K562 (cell line): Measurements from ENCODE around the gene SLC38A10. TPM values are rescaled to one million over a fixed set of nuclear protein-coding genes. Genes with fewer than 3 reads are reported as not detected.

Experiments used
- ATAC-seq: fragments of 200-7000 bp; cut with Tn5 transposase; 3 replicates; pipeline ENCODE4 v1.9.1; 2020; ENCODE audit warnings: moderate library complexity
- BruUV-seq: library from RNA; stranded (reverse); fragments of 400-500 nt; replicated peaks from 2 replicates; lab custom pipeline; 2021; lab: Mats Ljungman, UMichigan
- CTCF ChIA-PET: fragments of 300-600 bp; formaldehyde crosslinking; extraction: SDS; loops from one replicate; lab custom pipeline; 2021; ENCODE audit warnings: low intra/inter-chr PET ratio; lab: Yijun Ruan, JAX
- POLR2A ChIA-PET: fragments of 300-600, 350-650 bp; sonication (Branson Sonifier 250); formaldehyde crosslinking; extraction: SDS; loops from one replicate; lab custom pipeline; 2021; ENCODE audit warnings: antibody characterized with exemption, inconsistent platforms; lab: Yijun Ruan, JAX
- DNase-seq, 4 experiments: peaks; one replicate each; pipeline versions ENCODE4 v3.0.0 to v3.0.0-alpha.2; 2011 to 2018; ENCODE audit warnings: low spot score in 3 of 4, mixed read lengths in 3 of 4; ENCODE audit errors: extremely low read depth in 1 of 4
- FAIRE-seq: peaks from 2 replicates; lab custom pipeline; 2011; peaks lifted over from hg19 to GRCh38; lab: Jason Lieb, UNC
- H2AFZ ChIP-seq: 2 replicates; pipeline ENCODE4 v1.6.0; 2011; ENCODE audit warnings: low read depth, low read length, control low read depth, inconsistent platforms
- H3K27ac ChIP-seq: fragments of 200-600 bp; 3 replicates; pipeline ENCODE4 v1.8.0; 2011; ENCODE audit warnings: low read depth, mild to moderate bottlenecking, control low read depth, inconsistent platforms, low read length, moderate library complexity, mixed read lengths; ENCODE audit errors: extremely low read depth
- H3K27me3 ChIP-seq, 2 experiments: fragments of 300-600 bp in 1 of 2; 2 replicates in 1 of 2; 3 replicates in 1 of 2; pipeline versions ENCODE4 v1.6.0 to v1.8.0; 2011; ENCODE audit warnings: inconsistent platforms in 2 of 2, low read length in 2 of 2, mild to moderate bottlenecking in 1 of 2, mixed read lengths in 1 of 2, moderate library complexity in 1 of 2; ENCODE audit not compliant: control insufficient read depth in 2 of 2, insufficient read depth in 2 of 2
- H3K36me3 ChIP-seq: fragments of 300-600 bp; 3 replicates; pipeline ENCODE4 v1.8.0; 2011; ENCODE audit warnings: mild to moderate bottlenecking, low read length, inconsistent platforms; ENCODE audit not compliant: control insufficient read depth, insufficient read depth
- H3K4me1 ChIP-seq, 2 experiments: fragments of 200-600 bp in 1 of 2; replicated peaks in 1 of 2; 2 replicates in 1 of 2; 3 replicates in 1 of 2; pipeline versions ENCODE4 v1.5.1 to v1.8.0; 2011; ENCODE audit warnings: inconsistent platforms in 2 of 2, low read length in 2 of 2, mild to moderate bottlenecking in 1 of 2, mixed read lengths in 1 of 2, moderate library complexity in 1 of 2; ENCODE audit not compliant: control insufficient read depth in 2 of 2, insufficient read depth in 2 of 2
- H3K4me2 ChIP-seq: 2 replicates; pipeline ENCODE4 v1.6.1; 2011; ENCODE audit warnings: low read length, control low read depth, inconsistent platforms, mixed read lengths; ENCODE audit not compliant: insufficient read depth
- H3K4me3 ChIP-seq: fragments of 200-600 bp; sonication (generic), shearing (Covaris generic); 2 replicates; pipeline ENCODE4 v1.5.1; 2016; ENCODE audit warnings: control low read depth, inconsistent platforms
- H3K79me2 ChIP-seq: fragments of 200-600 bp; 3 replicates; pipeline ENCODE4 v1.8.0; 2011; ENCODE audit warnings: low read length, inconsistent platforms; ENCODE audit not compliant: control insufficient read depth, insufficient read depth
- H3K9ac ChIP-seq, 2 experiments: 2 replicates each; pipeline versions ENCODE4 v1.6.0 to v1.6.1; 2011; ENCODE audit warnings: low read depth in 2 of 2, low read length in 2 of 2, control low read depth in 1 of 2, inconsistent platforms in 1 of 2, mild to moderate bottlenecking in 1 of 2, mixed read lengths in 1 of 2; ENCODE audit not compliant: insufficient read depth in 1 of 2
- H3K9me1 ChIP-seq: one replicate; pipeline ENCODE4 v1.6.0; 2011; ENCODE audit warnings: inconsistent platforms, mild to moderate bottlenecking, low read length, moderate library complexity; ENCODE audit not compliant: control insufficient read depth, insufficient read depth
- H3K9me3 ChIP-seq: replicated peaks from 2 replicates; pipeline ENCODE4 v1.5.1; 2011; ENCODE audit warnings: low read depth, low read length, inconsistent platforms; ENCODE audit not compliant: control insufficient read depth, insufficient read depth
- H4K20me1 ChIP-seq: replicated peaks from 2 replicates; pipeline ENCODE4 v1.6.1; 2011; ENCODE audit warnings: low read length, inconsistent platforms, mixed read lengths; ENCODE audit not compliant: control insufficient read depth, insufficient read depth
- ILF3 ChIP-seq: fragments of 450-650 bp; IDR thresholded peaks from 2 replicates; pipeline ENCODE4 v1.6.1; 2018; ENCODE audit warnings: antibody characterized with exemption, mild to moderate bottlenecking, moderate library complexity, borderline replicate concordance
- MYNN ChIP-seq, 2 experiments: sonication (generic); formaldehyde crosslinking in 1 of 2; IDR thresholded peaks; 2 replicates each; pipeline versions ENCODE4 v1.5.0 to v1.6.1; 2016 to 2020; ENCODE audit warnings: antibody characterized with exemption in 1 of 2, missing genetic modification reagents in 1 of 2
- SMAD3 ChIP-seq: fragments of 450-650 bp; formaldehyde crosslinking; conservative IDR thresholded peaks from 2 replicates; pipeline ENCODE4 v1.4.0; 2020; ENCODE audit warnings: mild to moderate bottlenecking
- ZNF146 ChIP-seq: IDR thresholded peaks from one replicate; pipeline ENCODE4 v1.6.1; 2018; ENCODE audit warnings: missing compliant biosample characterization; ENCODE audit not compliant: unreplicated experiment
- WGBS: fragments of 100-300 bp; shearing (Covaris generic); methylation state at CpG from one replicate; pipeline ENCODE4 v1.1.6; 2016; ENCODE audit warnings: low coverage, mixed read lengths; ENCODE audit not compliant: insufficient coverage; ENCODE audit errors: missing lambda C conversion rate; 5-methylcytosine and 5-hydroxymethylcytosine counted together
- in situ Hi-C: fragments of 300-500 bp; cut with MboI; formaldehyde crosslinking; loops from 4 replicates; pipeline ENCODE4 v1.15.0; 2018; ENCODE audit warnings: inconsistent platforms, mixed read lengths
- intact Hi-C: fragments of 100-400 bp; cut with micrococcal nuclease; formaldehyde crosslinking; loops from 2 replicates; pipeline ENCODE4 v1.14.2; 2022
- polyA plus RNA-seq, 8 experiments: library from polyadenylated mRNA; depleted of rRNA in 4 of 8; stranded (reverse) in 5 of 8; unstranded in 3 of 8; fragments of >200 nt; fragmentation: Nextera tagmentation in 2 of 8; fragmentation: Illumina TruSeq in 1 of 8; extraction: Ambion mirVana in 2 of 8; extraction: Trizol in 1 of 8; gene quantifications; 2 replicates each; pipeline versions ENCODE4 v1.2.1 to v1.2.3, GENCODE V29; 2011 to 2014; ENCODE audit warnings: inconsistent platforms in 1 of 8, missing spikeins in 1 of 8
- total RNA-seq, 7 experiments: library from RNA; depleted of rRNA in 6 of 7; stranded (reverse); fragments of >200 nt in 6 of 7; fragmentation: Illumina TruSeq in 2 of 7; extraction: Trizol in 2 of 7; gene quantifications; 2 replicates each; pipeline versions ENCODE4 v1.2.1 to v1.2.3, GENCODE V29; 2011 to 2021; ENCODE audit warnings: low replicate concordance in 1 of 7
- TF ChIP-seq, protein P1 (sequence below): sonication (generic); formaldehyde crosslinking; IDR thresholded peaks from 2 replicates; pipeline ENCODE4 v1.8.0; 2022; ENCODE audit warnings: missing genetic modification reagents, mild to moderate bottlenecking, borderline replicate concordance

Gene SLC38A10
- total and polyA plus RNA-seq, 9 of the 15 experiments (the other 6 are each of a cell fraction or from before 2014, with no cell fraction given): 0.45 to 54.2 (median 13.8) TPM

DNA sequence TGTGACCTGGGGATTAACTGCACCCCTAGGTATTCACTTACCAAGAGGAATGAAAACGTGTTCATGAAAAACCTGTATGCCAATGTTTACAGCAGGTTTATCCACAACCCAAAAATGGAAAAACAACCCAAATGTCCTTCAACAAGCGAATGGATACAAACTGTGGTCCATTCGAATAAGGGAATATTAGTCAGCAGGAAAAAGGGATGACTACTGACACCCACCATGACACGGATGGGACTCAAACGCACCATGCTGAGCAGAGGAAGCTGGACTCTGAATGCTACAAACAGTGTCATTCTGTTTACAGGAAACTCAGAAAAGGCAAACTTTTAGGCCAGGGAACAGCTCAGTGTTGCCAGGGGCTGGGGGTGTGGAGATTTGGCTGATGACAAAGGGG, 4.9 kb downstream of the SLC38A10 start:
- intact Hi-C loops: loop anchor here (5.0 to 10.0 kb wide), 2 partner anchors 38 to 195 kb away; no protein-coding TSS in a partner anchor
- in situ Hi-C loops: no loop called here
- DNase-seq (no peak), FAIRE-seq (no peak), ATAC-seq (no peak)
- Histone ChIP-seq H3K9ac (no peak overlapping the region), H3K27me3 (no peaks in the 10 kb centered on the region), H4K20me1 (no peaks in the 10 kb centered on the region), H3K27ac (no peak overlapping the region), H2AFZ (no peak overlapping the region), H3K4me2 (no peak overlapping the region), H3K9me3 (no peaks in the 10 kb centered on the region), H3K9me1 (no peaks in the 10 kb centered on the region), H3K79me2 (peaks cover 74% of the 10 kb centered on the region), H3K36me3 (peaks cover 51% of the 10 kb centered on the region; the same call in 2 of the 3 replicates), H3K4me1 (peaks cover 23 to 64% of the 10 kb centered on the region in 2 experiments; a peak in 4 of 5 replicates), H3K4me3 (no peak overlapping the region)
- CTCF ChIA-PET: no interaction called here
- 82% methylated on average over 5 of the region's 5 CpGs for WGBS
- BruUV-seq: no TSS peak
- peak; percentile 64 for TF ChIP-seq ZNF146 (CRISPR knock-in tag)
- no peak for TF ChIP-seq ILF3
- TF ChIP-seq SMAD3 (CRISPR knock-in tag): no peak
- no peak for TF ChIP-seq MYNN (IDR thresholded peaks at IDR 0.05)
- no peak for TF ChIP-seq MYNN (CRISPR knock-in tag; IDR thresholded peaks at IDR 0.05)
- TF ChIP-seq, protein P1, sequence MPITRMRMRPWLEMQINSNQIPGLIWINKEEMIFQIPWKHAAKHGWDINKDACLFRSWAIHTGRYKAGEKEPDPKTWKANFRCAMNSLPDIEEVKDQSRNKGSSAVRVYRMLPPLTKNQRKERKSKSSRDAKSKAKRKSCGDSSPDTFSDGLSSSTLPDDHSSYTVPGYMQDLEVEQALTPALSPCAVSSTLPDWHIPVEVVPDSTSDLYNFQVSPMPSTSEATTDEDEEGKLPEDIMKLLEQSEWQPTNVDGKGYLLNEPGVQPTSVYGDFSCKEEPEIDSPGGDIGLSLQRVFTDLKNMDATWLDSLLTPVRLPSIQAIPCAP (CRISPR knock-in tag): no peak
- POLR2A ChIA-PET: interaction anchor here (1.2 kb wide), 1 partner anchor 195 kb away, joined by 3 read pairs; no protein-coding TSS in a partner anchor
